ENCODE data around the gene FLYWCH1.
"Not testable (repeated sequence)": the region's sequence is repeated elsewhere in the genome, so short reads cannot be mapped to it uniquely, and the experiment has no call there.

Gene FLYWCH1

GRCh38 chr16:2924901-2925755, 13.4 kb downstream of the FLYWCH1 start:
- FAIRE-seq (no peak), DNase-seq (ENCODE audit: low spot score) (no peak)

GRCh38 chr16:2925951-2926649, 14.4 kb downstream of the FLYWCH1 start:
- FAIRE-seq: no peak
- DNase-seq (ENCODE audit: low spot score): no peak

DNA sequence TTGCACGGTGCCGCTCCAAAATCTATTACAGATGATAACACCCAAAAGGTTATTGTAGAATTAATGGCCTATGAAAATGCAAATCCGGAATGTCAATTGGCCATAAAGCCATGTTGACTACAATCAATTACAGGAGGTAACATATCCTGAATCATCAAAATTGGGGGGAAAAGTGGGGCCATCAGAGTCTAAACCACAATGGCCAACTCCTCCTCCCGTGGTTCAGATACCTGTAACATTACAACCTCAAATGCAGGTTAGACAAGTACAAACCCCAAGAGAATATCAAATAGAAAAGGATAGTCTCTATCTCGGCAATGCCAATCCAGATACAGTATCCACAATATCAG, 14.9 kb downstream of the FLYWCH1 start:
- FAIRE-seq: no peak
- DNase-seq (ENCODE audit: low spot score): no peak

DNA sequence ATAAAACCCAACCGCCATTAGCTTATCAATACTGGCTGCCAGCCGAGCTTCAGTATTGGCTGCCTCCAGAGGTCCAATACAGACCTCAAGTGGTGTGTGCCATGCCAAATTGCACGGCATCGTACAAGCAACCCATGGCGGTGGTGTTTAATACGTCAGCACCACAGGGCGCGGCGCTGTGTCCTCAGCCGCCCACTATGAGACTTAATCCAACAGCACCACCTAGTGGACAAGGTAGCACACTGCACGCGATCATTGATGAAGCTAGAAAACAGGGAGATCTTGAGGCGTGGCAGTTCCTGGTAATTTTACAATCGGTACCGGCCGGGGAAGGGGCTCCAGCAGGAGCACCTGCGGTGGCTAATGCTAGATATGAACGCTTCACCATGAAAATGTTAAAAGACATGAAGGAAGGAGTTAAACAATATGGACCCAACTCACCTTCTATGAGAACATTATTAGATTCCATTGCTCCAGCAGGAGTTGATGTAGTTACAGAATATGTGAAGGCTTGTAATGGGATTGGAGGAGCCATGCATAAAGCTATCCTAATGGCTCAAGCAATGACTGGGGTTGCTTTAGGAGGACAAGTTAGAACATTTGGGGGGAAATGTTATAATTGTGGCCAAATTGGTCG, 15.4 kb downstream of the FLYWCH1 start:
- DNase-seq (ENCODE audit: low spot score) (peak; percentile 75), FAIRE-seq (peak; percentile 89)

- not testable (repeated sequence) for DNase-seq (ENCODE audit: low spot score); FAIRE-seq
Observed at GRCh38 chr16:2928151-2928550, 16.4 kb downstream of the FLYWCH1 start.

DNA sequence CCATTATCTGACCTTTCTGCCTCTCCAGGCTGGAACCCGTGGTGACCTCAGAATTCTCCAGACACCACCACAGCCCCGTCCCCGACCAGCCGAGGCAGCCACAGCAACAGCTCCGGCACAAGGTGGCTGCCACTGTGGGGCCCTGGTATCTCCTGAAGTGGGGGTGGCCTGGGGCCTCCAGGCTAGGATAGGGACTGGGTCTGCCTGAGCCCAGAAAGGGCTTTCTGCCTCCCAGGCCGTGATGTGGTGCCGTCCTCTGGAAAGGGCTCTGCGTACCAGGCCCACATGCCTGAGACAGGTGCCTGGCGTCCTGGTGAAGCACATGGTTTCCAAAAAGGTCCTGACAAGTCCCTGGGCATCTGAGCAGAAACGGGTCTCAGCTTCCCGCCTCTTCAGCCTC, 17.1 kb downstream of the FLYWCH1 start:
- FAIRE-seq: no peak
- no peak for DNase-seq (ENCODE audit: low spot score)

GRCh38 chr16:2929693-2930092, 18.0 kb downstream of the FLYWCH1 start:
- no peak for DNase-seq (ENCODE audit: low spot score)
- FAIRE-seq: no peak

- no peak for FAIRE-seq
Observed at GRCh38 chr16:2930236-2930635, 18.5 kb downstream of the FLYWCH1 start.

DNA sequence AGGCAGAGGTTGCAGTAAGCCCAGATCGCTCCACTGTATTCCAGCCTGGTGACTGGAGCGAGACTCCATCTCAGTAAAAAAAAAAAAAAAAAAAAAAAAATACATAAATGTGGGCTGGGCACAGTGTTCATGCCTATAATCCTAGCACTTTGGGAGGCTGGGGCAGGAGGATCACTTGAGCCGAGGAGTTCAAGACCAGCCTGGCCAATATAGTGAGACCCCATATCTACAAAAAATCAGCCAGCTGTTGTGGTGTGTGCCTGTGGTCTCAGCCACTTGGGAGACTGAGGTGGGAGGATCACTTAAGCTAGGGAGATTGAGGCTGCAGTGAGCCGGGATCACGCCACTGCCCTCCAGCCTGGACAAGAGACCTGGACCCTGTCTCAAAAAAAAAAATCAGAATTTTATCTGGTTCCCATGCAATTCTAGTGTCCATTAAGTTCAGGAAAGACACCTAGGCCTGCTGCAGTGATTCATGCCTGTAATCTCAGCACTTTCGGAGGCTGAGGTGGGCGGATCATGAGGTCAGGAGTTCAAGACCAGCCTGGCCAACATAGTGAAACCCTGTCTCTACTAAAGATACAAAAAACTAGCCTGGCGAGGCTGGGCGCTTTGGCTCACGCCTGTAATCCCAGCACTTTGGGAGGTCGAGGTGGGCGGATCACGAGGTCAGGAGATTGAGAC, 19.6 kb downstream of the FLYWCH1 start:
- not testable (repeated sequence) for DNase-seq (ENCODE audit: low spot score); FAIRE-seq

More at GRCh38 chr16:2930236-2930635, 18.5 kb downstream of the FLYWCH1 start:
- no peak for DNase-seq (ENCODE audit: low spot score)

DNA sequence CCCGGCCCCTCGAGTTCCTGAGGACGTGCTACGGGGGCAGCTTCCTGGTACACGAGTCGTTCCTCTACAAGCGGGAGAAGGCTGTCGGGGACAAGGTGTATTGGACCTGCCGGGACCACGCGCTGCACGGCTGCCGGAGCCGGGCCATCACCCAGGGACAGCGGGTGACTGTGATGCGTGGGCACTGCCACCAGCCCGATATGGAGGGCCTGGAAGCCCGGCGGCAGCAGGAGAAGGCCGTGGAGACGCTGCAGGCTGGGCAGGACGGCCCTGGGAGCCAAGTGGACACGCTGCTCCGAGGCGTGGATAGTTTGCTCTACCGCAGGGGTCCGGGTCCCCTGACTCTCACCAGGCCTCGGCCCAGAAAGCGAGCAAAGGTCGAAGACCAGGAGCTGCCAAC, 21.4 kb downstream of the FLYWCH1 start:
- FAIRE-seq (no peak), DNase-seq (ENCODE audit: low spot score) (no peak)

DNA sequence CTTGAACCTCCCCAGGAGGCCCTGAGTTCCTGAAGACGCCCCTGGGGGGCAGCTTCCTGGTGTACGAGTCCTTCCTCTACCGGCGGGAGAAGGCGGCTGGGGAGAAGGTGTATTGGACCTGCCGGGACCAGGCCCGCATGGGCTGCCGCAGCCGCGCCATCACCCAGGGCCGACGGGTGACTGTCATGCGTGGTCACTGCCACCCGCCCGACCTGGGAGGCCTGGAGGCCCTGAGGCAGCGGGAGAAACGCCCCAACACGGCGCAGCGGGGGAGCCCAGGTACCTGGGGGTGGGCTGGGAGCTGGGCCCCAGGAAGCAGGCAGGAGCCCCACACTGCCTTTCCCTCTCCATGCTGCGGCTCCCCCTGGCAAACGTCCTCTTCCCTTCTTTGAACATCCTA, 22.0 kb downstream of the FLYWCH1 start:
- DNase-seq (ENCODE audit: low spot score) (no peak), FAIRE-seq (no peak)

GRCh38 chr16:2934450-2934849, 22.7 kb downstream of the FLYWCH1 start:
- DNase-seq (ENCODE audit: low spot score): no peak
- FAIRE-seq: no peak

- DNase-seq (ENCODE audit: low spot score): no peak
- FAIRE-seq: no peak
Observed at GRCh38 chr16:2936436-2937011, 24.8 kb downstream of the FLYWCH1 start.

DNA sequence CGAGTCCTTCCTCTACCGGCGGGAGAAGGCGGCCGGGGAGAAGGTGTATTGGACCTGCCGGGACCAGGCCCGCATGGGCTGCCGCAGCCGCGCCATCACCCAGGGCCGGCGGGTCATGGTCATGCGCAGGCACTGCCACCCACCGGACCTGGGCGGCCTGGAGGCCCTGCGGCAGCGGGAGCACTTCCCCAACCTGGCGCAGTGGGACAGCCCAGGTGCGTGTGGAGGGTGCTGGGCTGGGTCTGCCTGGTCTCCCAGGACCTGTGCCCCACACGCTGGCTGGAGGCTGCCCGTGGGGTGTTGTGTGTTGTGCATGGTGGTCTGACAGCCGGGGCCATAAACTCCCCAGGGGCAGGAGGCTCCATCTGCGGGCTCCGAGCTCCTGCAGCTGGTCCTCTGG, 25.4 kb downstream of the FLYWCH1 start:
- DNase-seq (ENCODE audit: low spot score) (no peak), FAIRE-seq (no peak)

GRCh38 chr16:2938206-2938605, 26.5 kb downstream of the FLYWCH1 start:
- DNase-seq (ENCODE audit: low spot score): no peak
- no peak for FAIRE-seq

DNA sequence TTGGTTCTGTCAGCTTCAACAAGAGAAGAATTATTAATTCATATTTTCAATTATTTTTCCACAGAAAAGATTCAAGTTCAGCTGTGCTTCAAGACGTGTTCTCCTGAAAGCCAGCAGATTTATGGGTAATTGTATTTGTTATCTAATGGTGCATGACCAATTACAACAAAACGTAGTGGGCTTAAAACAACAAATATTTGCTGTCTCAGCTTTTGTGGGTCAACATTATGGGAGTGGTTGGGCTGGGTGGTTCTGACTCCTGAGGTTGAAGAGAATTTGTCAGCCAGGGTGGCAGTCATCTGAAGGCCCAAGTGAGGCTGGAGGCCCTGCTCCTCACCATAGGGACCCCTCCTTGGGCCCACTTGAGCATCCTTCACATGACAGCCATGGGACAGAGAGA, 28.2 kb downstream of the FLYWCH1 start:
- FAIRE-seq (no peak), DNase-seq (ENCODE audit: low spot score) (no peak)

DNA sequence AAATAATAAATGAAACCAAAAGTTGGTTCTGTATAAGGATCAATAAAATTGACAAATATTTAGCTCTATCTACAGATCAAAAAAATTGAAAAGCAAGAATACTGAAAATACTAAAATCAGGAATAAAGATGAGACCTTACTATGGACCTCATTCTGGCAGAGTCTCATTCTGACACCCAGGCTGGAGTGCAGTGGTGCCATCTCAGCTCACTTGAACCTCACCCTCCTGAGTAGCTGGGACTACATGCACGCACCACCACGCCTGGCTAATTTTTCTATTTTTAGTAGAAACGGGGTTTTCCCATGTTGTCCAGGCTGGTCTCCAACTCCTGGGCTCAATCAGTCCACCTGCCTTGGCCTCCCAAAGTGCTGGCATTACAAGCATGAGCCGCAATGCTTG, 30.3 kb downstream of the FLYWCH1 start:
- no peak for FAIRE-seq

DNA sequence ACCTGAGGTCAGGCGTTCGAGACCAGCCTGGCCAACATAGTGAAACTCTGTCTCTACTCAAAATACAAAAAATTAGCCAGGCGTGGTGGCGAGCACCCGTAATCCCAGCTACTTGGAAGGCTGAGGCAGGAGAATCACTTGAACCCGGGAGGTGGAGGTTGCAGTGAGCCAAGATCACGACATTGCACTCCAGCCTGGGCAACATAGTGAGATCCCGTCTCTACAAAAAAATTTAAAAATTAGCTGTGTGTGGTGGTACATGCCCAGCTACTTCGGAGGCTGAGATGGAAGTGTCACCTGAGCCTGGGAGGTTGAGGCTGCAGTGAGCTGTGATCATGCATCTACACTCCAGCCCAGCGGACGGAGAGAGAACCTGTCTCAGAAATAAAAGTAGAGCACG, 32.0 kb downstream of the FLYWCH1 start:
- not testable (repeated sequence) for DNase-seq (ENCODE audit: low spot score); FAIRE-seq

More for the DNA sequence above, 30.3 kb downstream of the FLYWCH1 start:
- no peak for DNase-seq (ENCODE audit: low spot score)

GRCh38 chr16:2946649-2947048, 34.9 kb downstream of the FLYWCH1 start:
- no peak for DNase-seq (ENCODE audit: low spot score)
- no peak for FAIRE-seq

- no peak for DNase-seq (ENCODE audit: low spot score)
- FAIRE-seq: no peak
Observed at GRCh38 chr16:2948807-2949704, 37.3 kb downstream of the FLYWCH1 start.
